ENCODE results near the gene MYO10.

Gene MYO10

GRCh38 chr5:16870878-16871277 is 65.2 kb downstream of the MYO10 start:
- Histone ChIP-seq H3K27me3 (ENCODE audit: control insufficient read depth, insufficient read depth, low read length) (no peaks in the 10 kb centered on the region), H3K9ac (no peak overlapping the region), H3K4me1 (no peaks in the 10 kb centered on the region), H3K4me3 (ENCODE audit: low read depth, low read length) (no peak overlapping the region), H2AFZ (no peak overlapping the region), H3K27ac (no peak overlapping the region), H3K4me2 (ENCODE audit: low read length) (no peak overlapping the region), H3K79me2 (no peaks in the 10 kb centered on the region), H3K36me3 (ENCODE audit: control insufficient read depth, insufficient read depth, low read length) (no peaks in the 10 kb centered on the region), H3K9me3 (ENCODE audit: control insufficient read depth, low read length) (no peaks in the 10 kb centered on the region)
- TF ChIP-seq CTCF (IDR thresholded peaks at IDR 0.05), result no peak

GRCh38 chr5:16869821-16870796 is 66.0 kb downstream of the MYO10 start:
- no peak for TF ChIP-seq CTCF (IDR thresholded peaks at IDR 0.05)
- no peaks in the 10 kb centered on the region for H3K36me3 ChIP-seq (ENCODE audit: control insufficient read depth, insufficient read depth, low read length)
- H3K4me2 ChIP-seq (ENCODE audit: low read length), result no peak overlapping the region
- no peaks in the 10 kb centered on the region for H3K27me3 ChIP-seq (ENCODE audit: control insufficient read depth, insufficient read depth, low read length)
- H3K27ac ChIP-seq, result no peak overlapping the region
- no peak overlapping the region for H3K9ac ChIP-seq
- no peaks in the 10 kb centered on the region for H3K9me3 ChIP-seq (ENCODE audit: control insufficient read depth, low read length)
- H3K4me1 ChIP-seq, result no peaks in the 10 kb centered on the region
- H3K4me3 ChIP-seq (ENCODE audit: low read depth, low read length), result no peak overlapping the region
- no peak overlapping the region for H2AFZ ChIP-seq
- H3K79me2 ChIP-seq, result no peaks in the 10 kb centered on the region

- Histone ChIP-seq H3K4me1 (no peaks in the 10 kb centered on the region), H3K4me3 (ENCODE audit: low read depth, low read length) (no peak overlapping the region)
- TF ChIP-seq CTCF (IDR thresholded peaks at IDR 0.05), result no peak
Measured at GRCh38 chr5:16867577-16867953, 68.5 kb downstream of the MYO10 start.

GRCh38 chr5:16866795-16867576 is 69.1 kb downstream of the MYO10 start:
- Histone ChIP-seq H3K9me3 (ENCODE audit: control insufficient read depth, low read length) (no peaks in the 10 kb centered on the region), H3K9ac (no peak overlapping the region), H3K27me3 (ENCODE audit: control insufficient read depth, insufficient read depth, low read length) (no peaks in the 10 kb centered on the region), H3K79me2 (no peaks in the 10 kb centered on the region), H3K4me1 (no peaks in the 10 kb centered on the region), H3K4me2 (ENCODE audit: low read length) (no peak overlapping the region), H3K36me3 (ENCODE audit: control insufficient read depth, insufficient read depth, low read length) (no peaks in the 10 kb centered on the region), H3K4me3 (ENCODE audit: low read depth, low read length) (no peak overlapping the region), H2AFZ (no peak overlapping the region), H3K27ac (no peak overlapping the region)
- no peak for TF ChIP-seq CTCF (IDR thresholded peaks at IDR 0.05)

More at GRCh38 chr5:16867577-16867953, 68.5 kb downstream of the MYO10 start:
- no peak overlapping the region for H3K9ac ChIP-seq
- no peak overlapping the region for H3K27ac ChIP-seq
- no peaks in the 10 kb centered on the region for H3K79me2 ChIP-seq
- no peaks in the 10 kb centered on the region for H3K27me3 ChIP-seq (ENCODE audit: control insufficient read depth, insufficient read depth, low read length)
- H3K36me3 ChIP-seq (ENCODE audit: control insufficient read depth, insufficient read depth, low read length), result no peaks in the 10 kb centered on the region
- H3K9me3 ChIP-seq (ENCODE audit: control insufficient read depth, low read length), result no peaks in the 10 kb centered on the region
- no peak overlapping the region for H3K4me2 ChIP-seq (ENCODE audit: low read length)
- no peak overlapping the region for H2AFZ ChIP-seq
